RPMI8226 (cell line): ENCODE data around the gene MYO6.
"Not testable (repeated sequence)": the region's sequence is repeated elsewhere in the genome, so short reads cannot be mapped to it uniquely, and the experiment has no call there.

Experiments used
- DNase-seq: peaks from one replicate; pipeline ENCODE4 v3.0.0-alpha.2; 2015

MYO6 gene

GRCh38 chr6:75748743-75749538 lies at the start of gene MYO6:
Gene MYO6 (plus strand): TSS chr6:75749239. CDS start chr6:75817548, 68,309 bp downstream.
- DNase-seq = peak; percentile 36

- not testable (repeated sequence) for DNase-seq
Observed at GRCh38 chr6:75708334-75708733, 40.7 kb upstream of the MYO6 start.

DNA sequence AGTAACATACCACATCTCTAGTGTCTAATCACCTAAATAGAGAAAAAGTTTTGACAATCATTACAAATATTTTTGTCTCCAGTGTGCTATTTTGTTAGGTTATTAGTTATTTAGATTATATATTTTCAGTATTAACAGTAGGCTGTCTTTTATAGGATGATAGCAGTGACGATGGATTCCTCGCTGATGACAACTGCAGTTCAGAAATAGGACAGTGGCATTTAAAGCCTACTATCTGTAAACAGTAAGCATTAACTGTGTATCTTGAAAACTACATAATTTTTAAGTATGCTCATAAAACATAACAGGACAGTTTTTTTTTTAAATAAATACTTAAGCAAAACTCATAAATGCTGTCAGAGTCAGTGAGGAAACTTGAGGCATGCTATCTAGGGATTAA lies 37.9 kb upstream of the MYO6 start:
- no peak for DNase-seq

DNA sequence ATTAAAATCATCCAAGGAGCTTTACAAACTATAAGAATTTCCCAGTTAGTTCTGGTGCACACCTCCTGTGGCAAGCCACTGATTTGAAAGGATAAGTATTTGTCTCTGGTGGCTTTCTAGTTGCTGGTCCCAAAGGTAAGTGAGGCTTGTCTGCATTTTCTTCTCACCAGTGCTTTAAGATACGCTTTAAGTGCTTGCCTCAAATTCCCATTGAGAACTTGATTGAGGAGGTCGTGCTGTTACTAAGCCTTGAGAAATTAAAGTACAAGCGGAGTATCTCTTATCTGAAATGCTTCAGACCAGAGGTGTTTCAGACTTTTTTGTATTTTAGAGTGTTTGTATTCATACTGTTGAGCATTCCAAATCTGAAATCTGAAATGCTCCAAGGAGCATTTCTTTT lies 29.9 kb upstream of the MYO6 start:
- no peak for DNase-seq

- DNase-seq = no peak
Observed at GRCh38 chr6:75723382-75723781, 25.7 kb upstream of the MYO6 start.

GRCh38 chr6:75727206-75727605 lies 21.8 kb upstream of the MYO6 start:
- DNase-seq = no peak

DNA sequence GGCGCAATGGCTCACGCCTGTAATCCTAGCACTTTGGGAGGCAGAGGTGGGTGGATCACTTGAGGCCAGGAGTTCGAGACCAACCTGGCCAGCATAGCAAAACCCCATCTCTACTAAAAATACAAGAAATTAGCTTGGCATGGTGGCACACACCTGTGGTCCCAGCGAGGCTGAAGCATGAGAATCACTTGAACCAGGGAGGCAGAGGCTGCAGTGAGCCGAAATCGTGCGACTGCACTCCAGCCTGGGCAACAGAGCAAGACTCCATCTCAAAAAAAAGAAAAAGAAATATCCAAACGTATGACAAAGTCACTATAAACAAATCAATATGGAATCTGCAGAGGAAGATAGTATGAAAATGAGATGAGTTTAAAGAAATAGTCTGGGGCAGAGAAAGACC lies 18.0 kb upstream of the MYO6 start:
- DNase-seq = not testable (repeated sequence)

DNA sequence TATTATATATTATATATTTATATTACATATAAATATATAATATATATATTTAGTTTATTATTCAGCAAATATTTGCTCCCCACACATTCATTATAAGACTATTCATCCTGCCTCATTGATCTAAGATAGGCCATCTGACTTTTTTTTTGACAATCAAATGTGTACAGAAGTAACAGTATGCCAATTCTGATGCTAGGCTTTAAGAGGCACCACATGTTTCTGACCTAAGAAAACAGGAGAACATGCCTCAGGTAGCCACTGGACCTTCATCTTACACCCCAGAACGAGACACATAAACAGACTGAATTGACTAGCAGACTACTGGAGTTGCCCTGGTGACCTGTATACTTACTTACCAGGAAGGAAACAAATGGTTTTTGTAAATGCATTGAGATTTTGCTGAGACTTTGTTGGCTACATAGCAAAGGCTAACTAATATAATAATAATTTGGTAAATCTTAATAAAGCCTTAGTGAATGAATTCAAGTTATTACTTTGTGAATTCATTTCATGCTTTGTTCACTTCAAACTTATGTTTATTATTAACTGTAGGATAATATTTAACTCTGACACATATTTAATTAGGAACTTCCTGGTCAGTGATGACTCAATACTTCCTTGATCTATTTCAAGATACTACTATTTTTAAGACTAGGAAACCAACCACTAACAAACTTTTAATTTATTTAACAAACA lies 13.4 kb upstream of the MYO6 start:
- no peak for DNase-seq

DNA sequence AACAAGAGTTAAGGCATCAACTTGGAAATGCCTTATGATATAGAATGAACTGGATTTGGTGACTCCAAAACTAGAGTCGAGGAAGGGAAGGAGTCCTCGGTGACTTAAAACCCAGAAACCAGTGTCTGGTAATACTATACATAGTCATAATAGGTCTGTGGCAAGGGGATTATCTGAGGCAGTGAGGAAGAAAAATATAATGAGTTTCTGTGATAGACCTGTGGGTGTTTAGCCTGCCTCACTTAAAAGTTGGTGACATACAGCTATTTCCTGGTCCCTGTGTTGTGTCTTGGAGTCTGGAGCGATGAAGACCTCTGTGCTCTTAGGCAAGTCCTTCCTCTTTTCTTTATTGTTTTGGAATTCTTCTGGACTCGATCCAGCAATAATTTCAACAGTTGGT lies 5.1 kb upstream of the MYO6 start:
- no peak for DNase-seq

- DNase-seq = no peak
Observed at GRCh38 chr6:75745404-75745803, 3.6 kb upstream of the MYO6 start.

GRCh38 chr6:75746221-75746620 lies 2.8 kb upstream of the MYO6 start:
- DNase-seq = no peak

GRCh38 chr6:75747152-75747992 lies 1.7 kb upstream of the MYO6 start:
- no peak for DNase-seq

DNA sequence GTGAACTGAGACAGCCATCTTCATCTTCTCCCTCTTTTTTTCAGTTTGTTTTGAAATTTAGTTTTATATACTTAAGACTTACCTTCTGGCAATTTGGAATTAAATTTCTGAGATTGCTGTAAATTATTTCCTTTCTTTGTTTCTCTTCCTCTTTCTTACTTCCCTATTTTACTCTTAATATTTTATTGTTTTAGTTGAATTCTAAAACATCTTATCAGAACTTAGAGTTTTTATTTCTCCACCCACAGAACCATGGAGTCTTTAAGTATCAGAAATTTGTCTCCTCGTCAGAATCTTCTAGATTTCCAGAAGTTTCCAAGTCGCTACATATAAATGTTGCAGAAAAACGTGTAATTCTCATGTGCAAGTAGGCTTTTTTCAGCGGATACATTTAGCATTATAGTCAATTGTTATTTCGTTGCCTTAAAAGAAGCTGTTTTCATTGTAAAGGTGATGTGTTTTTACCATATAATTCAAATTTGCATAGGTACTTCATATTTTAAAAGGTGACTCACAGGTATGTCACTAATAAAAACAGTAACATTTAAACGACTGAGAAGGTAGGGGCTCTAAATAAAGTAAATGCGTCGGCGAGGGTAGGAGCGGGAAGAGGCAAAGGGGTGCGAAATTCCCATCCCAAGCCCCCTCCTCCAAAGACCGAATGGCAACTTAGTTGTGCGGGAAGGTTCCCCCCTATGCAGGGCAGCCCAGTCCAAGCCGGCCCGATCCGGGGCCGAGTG lies 866 bp upstream of the MYO6 start:
- DNase-seq = no peak

DNA sequence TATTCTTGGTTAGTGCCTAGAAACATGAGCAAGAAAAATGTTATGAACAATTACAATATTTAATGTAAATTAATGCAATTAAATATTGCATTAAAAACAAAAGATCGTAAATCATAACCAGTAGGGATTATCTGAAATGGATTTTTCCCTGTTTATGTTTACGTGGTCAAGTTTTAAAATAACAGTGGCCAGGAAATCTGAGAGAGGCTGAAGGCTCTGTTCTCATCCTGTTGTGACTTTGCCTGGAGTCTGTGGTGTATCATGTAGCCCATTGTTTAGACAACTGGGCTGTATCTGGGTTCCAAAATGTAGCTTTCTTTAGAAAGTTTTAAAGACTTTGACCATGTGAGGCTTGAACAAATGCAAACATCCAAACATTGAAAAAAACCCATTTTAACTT lies 2.4 kb downstream of the MYO6 start:
- no peak for DNase-seq

DNA sequence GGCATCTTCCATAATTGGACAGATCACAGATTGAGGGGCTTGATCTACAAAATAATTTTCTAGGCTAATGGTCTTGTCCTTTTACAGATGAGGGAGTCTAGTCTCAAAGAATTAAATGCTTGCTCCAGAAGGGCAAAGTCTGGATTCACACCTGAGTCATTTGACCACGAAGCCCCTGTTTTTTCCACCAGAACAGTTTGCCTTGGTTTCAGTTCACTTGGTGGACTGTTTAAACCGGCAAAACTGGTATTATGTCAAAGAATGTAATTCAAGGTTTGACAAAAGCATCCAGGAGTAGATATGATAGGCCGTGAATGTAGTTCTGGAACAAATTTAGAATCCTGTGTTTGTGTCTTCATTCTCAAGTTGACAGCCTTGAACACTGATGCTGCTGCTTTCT lies 3.3 kb downstream of the MYO6 start:
- no peak for DNase-seq

- DNase-seq = no peak
Observed at GRCh38 chr6:75755704-75756103, 6.7 kb downstream of the MYO6 start.

GRCh38 chr6:75757295-75757694 lies 8.3 kb downstream of the MYO6 start:
- DNase-seq = no peak

GRCh38 chr6:75758061-75758460 lies 9.0 kb downstream of the MYO6 start:
- DNase-seq = no peak

GRCh38 chr6:75759207-75759606 lies 10.2 kb downstream of the MYO6 start:
- no peak for DNase-seq

- DNase-seq = no peak
Observed at GRCh38 chr6:75760320-75760719, 11.3 kb downstream of the MYO6 start.

- no peak for DNase-seq
Observed at GRCh38 chr6:75761489-75761888, 12.4 kb downstream of the MYO6 start.

DNA sequence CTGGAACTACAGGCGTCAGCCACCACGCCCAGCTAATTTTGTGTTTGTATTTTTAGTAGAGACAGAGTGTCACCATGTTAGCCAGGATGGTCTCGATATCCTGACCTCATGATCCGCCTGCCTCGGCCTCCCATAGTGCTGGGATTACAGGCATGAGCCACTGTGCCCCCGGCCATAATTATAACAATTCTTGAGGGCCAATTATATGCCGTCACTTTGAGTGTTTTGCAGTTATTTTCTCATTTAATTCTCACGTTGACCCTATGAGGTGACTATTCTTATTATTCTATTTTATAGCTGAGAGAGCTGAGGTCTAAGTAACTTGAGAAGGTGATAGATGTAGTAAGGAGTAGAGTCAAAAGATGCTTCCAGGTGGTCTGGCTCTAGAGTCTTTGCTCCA lies 13.0 kb downstream of the MYO6 start:
- no peak for DNase-seq

GRCh38 chr6:75766387-75766786 lies 17.3 kb downstream of the MYO6 start:
- DNase-seq = no peak
